Breast epithelium (tissue), 3 donors: ENCODE measurements around the gene PGM5.

Source experiments
- POLR2A ChIP-seq: fragments of 450-650 bp; IDR thresholded peaks from one replicate; pipeline ENCODE4 v1.6.1; 2016; ENCODE audit warnings: antibody characterized with exemption, mild to moderate bottlenecking, moderate library complexity
- TF ChIP-seq, protein P1 (sequence below), 3 donors: fragments of 450-650 bp; IDR thresholded peaks; one replicate each; pipeline ENCODE4 v1.5.1; 2016 to 2017; ENCODE audit warnings: antibody characterized with exemption in 3 of 3, mild to moderate bottlenecking in 3 of 3, moderate library complexity in 3 of 3

GRCh38 chr9:68428481-68428880 is 72.1 kb downstream of the PGM5 start:
- TF ChIP-seq POLR2A: no peak
- TF ChIP-seq, protein P1, sequence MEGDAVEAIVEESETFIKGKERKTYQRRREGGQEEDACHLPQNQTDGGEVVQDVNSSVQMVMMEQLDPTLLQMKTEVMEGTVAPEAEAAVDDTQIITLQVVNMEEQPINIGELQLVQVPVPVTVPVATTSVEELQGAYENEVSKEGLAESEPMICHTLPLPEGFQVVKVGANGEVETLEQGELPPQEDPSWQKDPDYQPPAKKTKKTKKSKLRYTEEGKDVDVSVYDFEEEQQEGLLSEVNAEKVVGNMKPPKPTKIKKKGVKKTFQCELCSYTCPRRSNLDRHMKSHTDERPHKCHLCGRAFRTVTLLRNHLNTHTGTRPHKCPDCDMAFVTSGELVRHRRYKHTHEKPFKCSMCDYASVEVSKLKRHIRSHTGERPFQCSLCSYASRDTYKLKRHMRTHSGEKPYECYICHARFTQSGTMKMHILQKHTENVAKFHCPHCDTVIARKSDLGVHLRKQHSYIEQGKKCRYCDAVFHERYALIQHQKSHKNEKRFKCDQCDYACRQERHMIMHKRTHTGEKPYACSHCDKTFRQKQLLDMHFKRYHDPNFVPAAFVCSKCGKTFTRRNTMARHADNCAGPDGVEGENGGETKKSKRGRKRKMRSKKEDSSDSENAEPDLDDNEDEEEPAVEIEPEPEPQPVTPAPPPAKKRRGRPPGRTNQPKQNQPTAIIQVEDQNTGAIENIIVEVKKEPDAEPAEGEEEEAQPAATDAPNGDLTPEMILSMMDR (IDR thresholded peaks at IDR 0.05): no peak
